Embryonic facial prominence (tissue), 1 donor: Measurements from ENCODE around the gene RAB35.

Experiments
- DNase-seq: peaks from one replicate; pipeline ENCODE4 v3.0.0-alpha.2; 2016; ENCODE audit errors: extremely low spot score

Gene RAB35

GRCh38 chr12:120103371-120103770, 13.2 kb downstream of the RAB35 start:
- DNase-seq = no peak

- no peak for DNase-seq
Observed at GRCh38 chr12:120103044-120103338, 13.6 kb downstream of the RAB35 start.

GRCh38 chr12:120102189-120103043, 14.1 kb downstream of the RAB35 start:
- DNase-seq = no peak

GRCh38 chr12:120101617-120102016, 14.9 kb downstream of the RAB35 start:
- no peak for DNase-seq

GRCh38 chr12:120101182-120101581, 15.4 kb downstream of the RAB35 start:
- DNase-seq = no peak

- no peak for DNase-seq
Observed at GRCh38 chr12:120100630-120101029, 15.9 kb downstream of the RAB35 start.

GRCh38 chr12:120099738-120100137, 16.8 kb downstream of the RAB35 start:
- DNase-seq = no peak

GRCh38 chr12:120098756-120099470, 17.6 kb downstream of the RAB35 start:
- DNase-seq = no peak

GRCh38 chr12:120096671-120097202, 19.8 kb downstream of the RAB35 start:
- DNase-seq = no peak

GRCh38 chr12:120095736-120096135, 20.8 kb downstream of the RAB35 start:
- no peak for DNase-seq

- no peak for DNase-seq
Observed at GRCh38 chr12:120095331-120095730, 21.2 kb downstream of the RAB35 start.

- DNase-seq = no peak
Observed at GRCh38 chr12:120094485-120094884, 22.1 kb downstream of the RAB35 start.

GRCh38 chr12:120093592-120094355, 22.8 kb downstream of the RAB35 start:
- DNase-seq = no peak

- no peak for DNase-seq
Observed at GRCh38 chr12:120093336-120093591, 23.3 kb downstream of the RAB35 start.

- DNase-seq = no peak
Observed at GRCh38 chr12:120092551-120093335, 23.8 kb downstream of the RAB35 start.

- DNase-seq = no peak
Observed at GRCh38 chr12:120091371-120092090, 25.0 kb downstream of the RAB35 start.

GRCh38 chr12:120090626-120091295, 25.8 kb downstream of the RAB35 start:
- DNase-seq = no peak

GRCh38 chr12:120090206-120090605, 26.3 kb downstream of the RAB35 start:
- no peak for DNase-seq

- no peak for DNase-seq
Observed at GRCh38 chr12:120089796-120090195, 26.8 kb downstream of the RAB35 start.

GRCh38 chr12:120089105-120089504, 27.4 kb downstream of the RAB35 start:
- no peak for DNase-seq
